Lower lobe of right lung (tissue), 2 donors: ENCODE results near the gene PFDN6. TPM values are rescaled to one million over a fixed set of nuclear protein-coding genes. Genes with fewer than 3 reads are reported as not detected.

Experiments used
- ATAC-seq, 2 donors: fragments of 200-7000 bp; cut with Tn5 transposase; one replicate each; pipeline ENCODE4 v1.9.1; 2020 to 2022; ENCODE audit warnings: mild to moderate bottlenecking in 2 of 2, moderate library complexity in 2 of 2
- DNase-seq: peaks from one replicate; pipeline ENCODE4 v3.0.0-alpha.2; 2020
- H3K27ac ChIP-seq: fragments of 200-600 bp; one replicate; pipeline ENCODE4 v1.8.0; 2022
- H3K27me3 ChIP-seq: fragments of 200-600 bp; one replicate; pipeline ENCODE4 v1.8.0; 2022; ENCODE audit warnings: low read depth
- H3K36me3 ChIP-seq: fragments of 200-600 bp; one replicate; pipeline ENCODE4 v1.8.0; 2022; ENCODE audit warnings: mild to moderate bottlenecking
- H3K4me1 ChIP-seq: fragments of 200-600 bp; one replicate; pipeline ENCODE4 v1.8.0; 2022
- H3K4me3 ChIP-seq: fragments of 200-600 bp; one replicate; pipeline ENCODE4 v1.8.0; 2022; ENCODE audit warnings: mild to moderate bottlenecking
- H3K9me3 ChIP-seq: fragments of 200-600 bp; one replicate; pipeline ENCODE4 v1.8.0; 2022
- CTCF ChIP-seq: fragments of 200-600 bp; IDR thresholded peaks from one replicate; pipeline ENCODE4 v1.8.0; 2022; ENCODE audit warnings: antibody characterized with exemption, mild to moderate bottlenecking
- intact Hi-C: fragments of 100-400 bp; cut with DNase I; formaldehyde crosslinking; loops from one replicate; pipeline ENCODE4 v1.11.0; 2022
- long read RNA-seq: library from polyadenylated mRNA; unstranded; transcript quantifications from one replicate; pipeline ENCODE4 v2.0.0, GENCODE V29; 2021
- total RNA-seq: library from RNA; stranded (reverse); fragmentation: NEBNext Ultra II Directional; extraction: Animal tissue kit (Norgen Biotek cat#: 25700); gene quantifications from one replicate; pipeline ENCODE4 v1.2.1, GENCODE V29; 2021
- donor health status: DM: no; HTN: yes; CAD: no; lungs with severe emphysema.

The PFDN6 gene
- total RNA-seq = 32.9 TPM
- long read RNA-seq = 0 reads

- H3K4me1 ChIP-seq = peaks cover 25% of the 10 kb centered on the region
- H3K4me3 ChIP-seq = peak within 1 kb of the TSS; percentile 76
- intact Hi-C loops = no loop called here
- TF ChIP-seq CTCF = no peak
- peaks cover 74% of the 10 kb centered on the region for H3K36me3 ChIP-seq
- DNase-seq (peak; percentile 83), ATAC-seq (peak; percentile 95 to 98)
- peak within 1 kb of the TSS; percentile 75 for H3K27ac ChIP-seq
- no peaks in the 10 kb centered on the region for H3K9me3 ChIP-seq
- no peaks in the 10 kb centered on the region for H3K27me3 ChIP-seq
Measured at GRCh38 chr6:33288921-33289783, at the start of gene PFDN6, which contains the start of gene WDR46. PFDN6 (plus strand) TSS chr6:33289601; CDS start chr6:33289857, 256 bp downstream. WDR46 (minus strand) TSS chr6:33289239; CDS start chr6:33289170, 69 bp downstream.

DNA sequence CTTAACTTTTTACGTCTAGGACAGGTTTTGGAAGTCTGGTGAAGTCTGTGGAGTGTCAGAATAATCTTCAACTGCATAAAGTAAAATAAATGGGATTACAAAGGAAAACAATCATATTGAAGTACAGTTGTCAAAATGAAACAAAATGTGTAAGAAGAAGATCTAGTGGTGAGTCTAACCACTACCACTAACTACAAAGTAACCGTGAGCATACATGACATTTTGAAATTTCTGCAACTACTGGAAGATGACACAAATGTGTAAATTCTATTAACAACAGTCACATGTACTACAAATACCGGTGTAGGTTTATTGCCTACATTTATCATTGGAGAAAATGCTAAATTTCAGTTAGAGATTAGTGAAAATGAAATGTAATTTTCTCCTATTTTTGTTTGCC, 47.4 kb upstream of the PFDN6 start:
- Histone ChIP-seq H3K36me3 (no peaks in the 10 kb centered on the region), H3K9me3 (no peaks in the 10 kb centered on the region), H3K27ac (no peak overlapping the region), H3K27me3 (no peaks in the 10 kb centered on the region), H3K4me1 (no peaks in the 10 kb centered on the region), H3K4me3 (no peak overlapping the region)
- DNase-seq (no peak), ATAC-seq (no peak)
- TF ChIP-seq CTCF = no peak
- intact Hi-C loops = no loop called here

DNA sequence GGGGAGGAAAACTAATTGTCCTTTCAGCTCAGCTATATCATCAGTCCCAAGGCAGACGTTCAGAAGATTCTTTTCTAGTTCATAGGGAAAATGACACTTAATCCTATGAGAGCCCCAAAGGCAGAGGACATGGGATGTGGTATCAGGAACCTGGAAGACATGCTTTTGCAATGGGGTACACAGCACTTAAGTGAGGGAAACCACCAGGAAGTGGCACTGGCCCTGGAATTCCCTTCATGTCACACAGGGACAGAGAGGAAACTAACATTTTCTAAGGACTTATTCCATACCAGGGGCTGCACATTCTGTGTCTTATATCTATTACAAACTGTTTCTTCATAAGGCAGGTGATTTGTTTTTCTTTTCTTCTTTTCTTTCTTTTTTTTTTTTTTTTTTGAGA, 45.9 kb upstream of the PFDN6 start:
- Histone ChIP-seq H3K27ac (no peak overlapping the region), H3K4me3 (no peak overlapping the region), H3K4me1 (peaks cover 9% of the 10 kb centered on the region), H3K9me3 (no peaks in the 10 kb centered on the region), H3K27me3 (no peaks in the 10 kb centered on the region), H3K36me3 (no peaks in the 10 kb centered on the region)
- no peak for TF ChIP-seq CTCF
- intact Hi-C loops = no loop called here
- ATAC-seq (no peak), DNase-seq (no peak)

- H3K27ac ChIP-seq = peak overlapping the region; percentile 92
- peaks cover 23% of the 10 kb centered on the region for H3K36me3 ChIP-seq
- ATAC-seq = peak; percentile 88 to 93
- no peaks in the 10 kb centered on the region for H3K27me3 ChIP-seq
- H3K4me3 ChIP-seq = peak overlapping the region; percentile 69
- no peaks in the 10 kb centered on the region for H3K9me3 ChIP-seq
- TF ChIP-seq CTCF = peak; percentile 97
- peaks cover 28% of the 10 kb centered on the region for H3K4me1 ChIP-seq
- intact Hi-C loops = no loop called here
- peak; percentile 91 for DNase-seq
Measured at GRCh38 chr6:33247977-33248642, 41.3 kb upstream of the PFDN6 start.

- peaks cover 23% of the 10 kb centered on the region for H3K36me3 ChIP-seq
- DNase-seq = no peak
- no peaks in the 10 kb centered on the region for H3K27me3 ChIP-seq
- no peaks in the 10 kb centered on the region for H3K9me3 ChIP-seq
- TF ChIP-seq CTCF = peak; percentile 13
- H3K27ac ChIP-seq = peak overlapping the region; percentile 92
- peak; percentile 3 to 25 for ATAC-seq
- intact Hi-C loops = no loop called here
- peak overlapping the region; percentile 69 for H3K4me3 ChIP-seq
- H3K4me1 ChIP-seq = peaks cover 28% of the 10 kb centered on the region
Measured at GRCh38 chr6:33248643-33248931, 40.8 kb upstream of the PFDN6 start.
